ENCODE results near the gene SLC39A6. TPM values are rescaled to one million over a fixed set of nuclear protein-coding genes. Genes with fewer than 3 reads are reported as not detected.
"Not testable (repeated sequence)": the region's sequence is repeated elsewhere in the genome, so short reads cannot be mapped to it uniquely, and the experiment has no call there.

Gene SLC39A6
- total and polyA plus RNA-seq, 12 donors: 4.3 to 79.1 (median 39.2) TPM

- 47 to 49% (median 48%) methylated on average over 15 of the region's 15 CpGs for WGBS, 4 donors
- H3K27ac ChIP-seq: no peak overlapping the region
Observed at GRCh38 chr18:36127836-36128529, 1.2 kb downstream of the SLC39A6 start.

GRCh38 chr18:36126668-36127067 lies 2.5 kb downstream of the SLC39A6 start:
- Histone ChIP-seq H3K27ac (no peak overlapping the region), H3K4me1 (replicated peaks in 1 of 2) (peaks cover 9 to 20% of the 10 kb centered on the region in 2 donors), H3K9me3 (replicated peaks in 1 of 3) (no peaks in the 10 kb centered on the region), H3K4me3 (no peak overlapping the region), H3K27me3 (no peaks in the 10 kb centered on the region), H3K36me3 (replicated peaks in 1 of 2) (peaks cover 0 to 9% of the 10 kb centered on the region in 2 donors)
- intact Hi-C loops (cut with DNase I): no loop called here
- 92 to 96% (median 93%) methylated on average over 8 of the region's 8 CpGs for WGBS, 4 donors
- TF ChIP-seq POLR2A (IDR thresholded peaks at IDR 0.05): no peak
- no peak for TF ChIP-seq CTCF (IDR thresholded peaks at IDR 0.05)
- no peak for DNase-seq

More at GRCh38 chr18:36127836-36128529, 1.2 kb downstream of the SLC39A6 start:
- H3K27me3 ChIP-seq: no peaks in the 10 kb centered on the region
- TF ChIP-seq CTCF (IDR thresholded peaks at IDR 0.05) (no peak), POLR2A (IDR thresholded peaks at IDR 0.05) (no peak)
- H3K4me1 ChIP-seq (replicated peaks in 1 of 2): peaks cover 9 to 27% of the 10 kb centered on the region in 2 donors
- H3K4me3 ChIP-seq: peak overlapping the region in 2 of 4 donors; percentile 86 to 90
- intact Hi-C loops (cut with DNase I): no loop called here
- no peaks in the 10 kb centered on the region for H3K9me3 ChIP-seq (replicated peaks in 1 of 3)
- H3K36me3 ChIP-seq (replicated peaks in 1 of 2): peaks cover 0 to 7% of the 10 kb centered on the region in 2 donors
- DNase-seq: no peak

GRCh38 chr18:36124841-36125240 lies 4.3 kb downstream of the SLC39A6 start:
- intact Hi-C loops (cut with DNase I): no loop called here
- H3K27me3 ChIP-seq: no peaks in the 10 kb centered on the region
- 90 to 95% (median 91%) methylated on average over 4 of the region's 4 CpGs for WGBS, 4 donors
- DNase-seq: no peak
- peaks cover 0 to 18% of the 10 kb centered on the region in 2 donors for H3K36me3 ChIP-seq (replicated peaks in 1 of 2)
- no peak for TF ChIP-seq CTCF (IDR thresholded peaks at IDR 0.05)
- no peak for TF ChIP-seq POLR2A (IDR thresholded peaks at IDR 0.05)
- peaks cover 0 to 7% of the 10 kb centered on the region in 2 donors for H3K4me1 ChIP-seq (replicated peaks in 1 of 2)
- no peak overlapping the region for H3K27ac ChIP-seq
- no peak overlapping the region for H3K4me3 ChIP-seq
- no peaks in the 10 kb centered on the region for H3K9me3 ChIP-seq (replicated peaks in 1 of 3)

GRCh38 chr18:36120297-36120696 lies 8.8 kb downstream of the SLC39A6 start:
- Histone ChIP-seq H3K4me1 (replicated peaks in 1 of 2) (no peaks in the 10 kb centered on the region), H3K27ac (no peak overlapping the region), H3K9me3 (replicated peaks in 1 of 3) (no peaks in the 10 kb centered on the region), H3K4me3 (no peak overlapping the region), H3K36me3 (replicated peaks in 1 of 2) (peaks cover 0 to 21% of the 10 kb centered on the region in 2 donors), H3K27me3 (no peaks in the 10 kb centered on the region)
- TF ChIP-seq POLR2A (IDR thresholded peaks at IDR 0.05) (no peak), CTCF (IDR thresholded peaks at IDR 0.05) (no peak)
- intact Hi-C loops (cut with DNase I): no loop called here
- no peak for DNase-seq
- WGBS, 4 donors: 88 to 98% (median 91%) methylated on average over 3 of the region's 3 CpGs

- peaks cover 0 to 48% of the 10 kb centered on the region in 2 donors for H3K36me3 ChIP-seq (replicated peaks in 1 of 2)
- 90 to 95% (median 91%) methylated on average over 11 of the region's 11 CpGs for WGBS, 4 donors
- intact Hi-C loops (cut with DNase I): not testable (repeated sequence)
Observed at GRCh38 chr18:36116771-36117170, 12.4 kb downstream of the SLC39A6 start.

More at GRCh38 chr18:36116771-36117170, 12.4 kb downstream of the SLC39A6 start:
- not testable (repeated sequence) for DNase-seq; H3K27ac ChIP-seq; H3K9me3 ChIP-seq (replicated peaks in 1 of 3); H3K4me1 ChIP-seq (replicated peaks in 1 of 2); H3K27me3 ChIP-seq; H3K4me3 ChIP-seq

Measured in adrenal gland (tissue), 12 donors.